GM21360 (cell line): ENCODE results near the gene TLX3.

Source experiments
- ATAC-seq: cut with Tn5 transposase; IDR thresholded peaks from one replicate; pipeline ENCODE4 v1.9.1; 2021; ENCODE audit warnings: mild to moderate bottlenecking, moderate library complexity; ENCODE audit not compliant: unreplicated experiment

TLX3 gene

GRCh38 chr5:171300358-171300757 lies 8.7 kb upstream of the TLX3 start:
- no peak for ATAC-seq

- no peak for ATAC-seq
Observed at GRCh38 chr5:171306166-171306565, 2.9 kb upstream of the TLX3 start.

- no peak for ATAC-seq
Observed at GRCh38 chr5:171306781-171307591, 2.1 kb upstream of the TLX3 start.

- ATAC-seq, result no peak
Observed at GRCh38 chr5:171307789-171308452, 1.1 kb upstream of the TLX3 start.

GRCh38 chr5:171309276-171310211 lies 496 bp downstream of the TLX3 start:
- no peak for ATAC-seq

- no peak for ATAC-seq
Observed at GRCh38 chr5:171310212-171310818, 1.3 kb downstream of the TLX3 start.

GRCh38 chr5:171310819-171311321 lies 1.8 kb downstream of the TLX3 start:
- ATAC-seq, result no peak

- no peak for ATAC-seq
Observed at GRCh38 chr5:171311322-171312077, 2.5 kb downstream of the TLX3 start.

- no peak for ATAC-seq
Observed at GRCh38 chr5:171312129-171312974, 3.3 kb downstream of the TLX3 start.

GRCh38 chr5:171313481-171314206 lies 4.6 kb downstream of the TLX3 start:
- ATAC-seq, result no peak

GRCh38 chr5:171314728-171315385 lies 5.8 kb downstream of the TLX3 start:
- ATAC-seq, result no peak

GRCh38 chr5:171315386-171315891 lies 6.4 kb downstream of the TLX3 start:
- no peak for ATAC-seq

- no peak for ATAC-seq
Observed at GRCh38 chr5:171315925-171316257, 6.8 kb downstream of the TLX3 start.

- no peak for ATAC-seq
Observed at GRCh38 chr5:171316258-171317121, 7.4 kb downstream of the TLX3 start.

GRCh38 chr5:171317230-171317629 lies 8.2 kb downstream of the TLX3 start:
- no peak for ATAC-seq

GRCh38 chr5:171318026-171318425 lies 9.0 kb downstream of the TLX3 start:
- no peak for ATAC-seq

- no peak for ATAC-seq
Observed at GRCh38 chr5:171321447-171321846, 12.4 kb downstream of the TLX3 start.
